ENCODE results near the gene HOXD8. TPM values are rescaled to one million over a fixed set of nuclear protein-coding genes. Genes with fewer than 3 reads are reported as not detected.

HOXD8 gene
- total and polyA plus RNA-seq, 10 of the 15 experiments (the other 5 are each of a cell fraction or from before 2014, with no cell fraction given), result not detected

- FAIRE-seq, result no peak
- 6% methylated on average over 11 of the region's 11 CpGs for whole genome bisulfite sequencing (ENCODE audit: insufficient coverage, insufficient replicate concordance, low lambda C conversion rate, missing lambda C conversion rate)
- peaks cover 5 to 36% of the 10 kb centered on the region in 2 experiments for H3K27me3 ChIP-seq (replicated peaks in 1 of 2; ENCODE audit: control insufficient read depth in 2 of 2, insufficient read depth in 2 of 2, low read length in 1 of 2)
- CTCF ChIA-PET, result interaction anchor here (0.6 to 2.7 kb wide), 3 partner anchors 300 to 400 kb away, joined by 3 to 7 read pairs (median 3); no protein-coding TSS in a partner anchor
- no peak overlapping the region for H3K4me2 ChIP-seq (ENCODE audit: control insufficient read depth, insufficient read depth)
- DNase-seq (ENCODE audit: low read depth, low spot score), result no peak
- SMC1A ChIA-PET (ENCODE audit: uncharacterized antibody, unreplicated experiment), result interaction anchor here (1.3 kb wide), 1 partner anchor 497 kb away, joined by 3 read pairs; no protein-coding TSS in a partner anchor
- H3K9me3 ChIP-seq (replicated peaks; ENCODE audit: control insufficient read depth, insufficient read depth, low read length), result no peaks in the 10 kb centered on the region
- RAD21 ChIA-PET (ENCODE audit: unreplicated experiment), result interaction anchor here (1.5 kb wide), 1 partner anchor 399 kb away, joined by 3 read pairs; no protein-coding TSS in a partner anchor
- intact Hi-C loops (cut with micrococcal nuclease; ENCODE audit: unreplicated experiment) (no loop called here), in situ Hi-C loops (cut with MboI) (no loop called here)
- H4K20me1 ChIP-seq (ENCODE audit: control insufficient read depth, insufficient read depth), result no peaks in the 10 kb centered on the region
- POLR2A ChIA-PET, result interaction anchor here (0.7 kb wide), 1 partner anchor 19 kb away, joined by 3 read pairs; no protein-coding TSS in a partner anchor
- no peak overlapping the region for H2AFZ ChIP-seq (ENCODE audit: control insufficient read depth, low read depth, low read length)
- BruUV-seq (replicated peaks), result no TSS peak
- no peak overlapping the region for H3K4me3 ChIP-seq
- H3K27ac ChIP-seq (ENCODE audit: control insufficient read depth, insufficient read depth), result no peak overlapping the region
- H3K9ac ChIP-seq (ENCODE audit: control insufficient read depth, insufficient read depth, low read length), result no peak overlapping the region
- H3K79me2 ChIP-seq (ENCODE audit: control insufficient read depth, insufficient read depth, low read length), result no peaks in the 10 kb centered on the region
- no peak for ATAC-seq
- TF ChIP-seq KLF5 (IDR thresholded peaks at IDR 0.05; ENCODE audit: partially characterized antibody) (no peak), LARP7 (IDR thresholded peaks at IDR 0.05) (no peak), SKIL (IDR thresholded peaks at IDR 0.05; ENCODE audit: low read depth, poor library complexity, severe bottlenecking) (no peak), EP300 (IDR thresholded peaks at IDR 0.05; ENCODE audit: borderline replicate concordance in 1 of 2, control insufficient read depth in 1 of 2, low read depth in 2 of 2, low read length in 2 of 2) (no peak), SMARCA5 (IDR thresholded peaks at IDR 0.05) (no peak), NFIC (IDR thresholded peaks at IDR 0.05; ENCODE audit: low read depth, low read length) (no peak), ZBED1 (IDR thresholded peaks at IDR 0.05; ENCODE audit: borderline replicate concordance) (no peak), HDAC2 (IDR thresholded peaks at IDR 0.05) (no peak), HCFC1 (IDR thresholded peaks at IDR 0.05; ENCODE audit: low read length) (no peak), RFX5 (IDR thresholded peaks at IDR 0.05; ENCODE audit: low read depth, low read length) (no peak), ZNF207 (IDR thresholded peaks at IDR 0.05; ENCODE audit: borderline replicate concordance) (no peak), WRNIP1 (IDR thresholded peaks at IDR 0.05; ENCODE audit: borderline replicate concordance, low read depth, low read length) (no peak)
- TF ChIP-seq, protein P1, sequence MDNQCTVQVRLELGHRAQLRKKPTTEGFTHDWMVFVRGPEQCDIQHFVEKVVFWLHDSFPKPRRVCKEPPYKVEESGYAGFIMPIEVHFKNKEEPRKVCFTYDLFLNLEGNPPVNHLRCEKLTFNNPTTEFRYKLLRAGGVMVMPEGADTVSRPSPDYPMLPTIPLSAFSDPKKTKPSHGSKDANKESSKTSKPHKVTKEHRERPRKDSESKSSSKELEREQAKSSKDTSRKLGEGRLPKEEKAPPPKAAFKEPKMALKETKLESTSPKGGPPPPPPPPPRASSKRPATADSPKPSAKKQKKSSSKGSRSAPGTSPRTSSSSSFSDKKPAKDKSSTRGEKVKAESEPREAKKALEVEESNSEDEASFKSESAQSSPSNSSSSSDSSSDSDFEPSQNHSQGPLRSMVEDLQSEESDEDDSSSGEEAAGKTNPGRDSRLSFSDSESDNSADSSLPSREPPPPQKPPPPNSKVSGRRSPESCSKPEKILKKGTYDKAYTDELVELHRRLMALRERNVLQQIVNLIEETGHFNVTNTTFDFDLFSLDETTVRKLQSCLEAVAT (IDR thresholded peaks at IDR 0.05), result no peak
- H3K4me1 ChIP-seq (ENCODE audit: control insufficient read depth, insufficient read depth, low read length), result no peaks in the 10 kb centered on the region
- no peaks in the 10 kb centered on the region for H3K36me3 ChIP-seq (ENCODE audit: control insufficient read depth in 2 of 2, insufficient read depth in 2 of 2, low read length in 1 of 2)
Observed at GRCh38 chr2:176154576-176155252, 25.2 kb downstream of the HOXD8 start.
